Measurements from ENCODE around the gene C20orf141.

DNA sequence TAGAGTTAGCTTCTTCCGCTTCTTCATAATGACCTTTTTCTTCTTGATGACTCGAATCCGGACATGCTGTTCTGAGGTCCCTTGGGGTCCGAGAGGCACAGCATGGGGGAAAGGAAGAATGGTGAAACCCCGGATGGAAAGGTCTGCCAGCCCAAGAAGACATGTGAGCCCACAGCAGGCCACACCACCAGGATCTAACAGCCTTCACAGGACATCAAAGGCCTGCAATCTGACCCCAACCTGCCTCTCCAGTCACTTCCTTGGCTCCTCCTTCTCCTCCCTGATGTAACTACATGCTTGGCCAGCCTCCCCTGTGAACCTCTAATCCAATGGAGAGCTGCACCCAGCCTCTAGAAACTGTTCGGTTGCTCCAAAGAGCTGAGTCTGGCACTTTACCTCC, 16.0 kb upstream of the C20orf141 start:
- TF ChIP-seq, protein P1, sequence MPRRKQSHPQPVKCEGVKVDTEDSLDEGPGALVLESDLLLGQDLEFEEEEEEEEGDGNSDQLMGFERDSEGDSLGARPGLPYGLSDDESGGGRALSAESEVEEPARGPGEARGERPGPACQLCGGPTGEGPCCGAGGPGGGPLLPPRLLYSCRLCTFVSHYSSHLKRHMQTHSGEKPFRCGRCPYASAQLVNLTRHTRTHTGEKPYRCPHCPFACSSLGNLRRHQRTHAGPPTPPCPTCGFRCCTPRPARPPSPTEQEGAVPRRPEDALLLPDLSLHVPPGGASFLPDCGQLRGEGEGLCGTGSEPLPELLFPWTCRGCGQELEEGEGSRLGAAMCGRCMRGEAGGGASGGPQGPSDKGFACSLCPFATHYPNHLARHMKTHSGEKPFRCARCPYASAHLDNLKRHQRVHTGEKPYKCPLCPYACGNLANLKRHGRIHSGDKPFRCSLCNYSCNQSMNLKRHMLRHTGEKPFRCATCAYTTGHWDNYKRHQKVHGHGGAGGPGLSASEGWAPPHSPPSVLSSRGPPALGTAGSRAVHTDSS (tag by site-specific recombination; IDR thresholded peaks at IDR 0.05) = no peak
- TF ChIP-seq, protein P2, sequence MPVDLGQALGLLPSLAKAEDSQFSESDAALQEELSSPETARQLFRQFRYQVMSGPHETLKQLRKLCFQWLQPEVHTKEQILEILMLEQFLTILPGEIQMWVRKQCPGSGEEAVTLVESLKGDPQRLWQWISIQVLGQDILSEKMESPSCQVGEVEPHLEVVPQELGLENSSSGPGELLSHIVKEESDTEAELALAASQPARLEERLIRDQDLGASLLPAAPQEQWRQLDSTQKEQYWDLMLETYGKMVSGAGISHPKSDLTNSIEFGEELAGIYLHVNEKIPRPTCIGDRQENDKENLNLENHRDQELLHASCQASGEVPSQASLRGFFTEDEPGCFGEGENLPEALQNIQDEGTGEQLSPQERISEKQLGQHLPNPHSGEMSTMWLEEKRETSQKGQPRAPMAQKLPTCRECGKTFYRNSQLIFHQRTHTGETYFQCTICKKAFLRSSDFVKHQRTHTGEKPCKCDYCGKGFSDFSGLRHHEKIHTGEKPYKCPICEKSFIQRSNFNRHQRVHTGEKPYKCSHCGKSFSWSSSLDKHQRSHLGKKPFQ (tag by site-specific recombination; IDR thresholded peaks at IDR 0.05) = no peak
- TF ChIP-seq ZBTB21 (tag by site-specific recombination; IDR thresholded peaks at IDR 0.05) (no peak), ZNF76 (tag by site-specific recombination; IDR thresholded peaks at IDR 0.05; ENCODE audit: borderline replicate concordance, low read depth) (no peak)
- TF ChIP-seq, protein P3, sequence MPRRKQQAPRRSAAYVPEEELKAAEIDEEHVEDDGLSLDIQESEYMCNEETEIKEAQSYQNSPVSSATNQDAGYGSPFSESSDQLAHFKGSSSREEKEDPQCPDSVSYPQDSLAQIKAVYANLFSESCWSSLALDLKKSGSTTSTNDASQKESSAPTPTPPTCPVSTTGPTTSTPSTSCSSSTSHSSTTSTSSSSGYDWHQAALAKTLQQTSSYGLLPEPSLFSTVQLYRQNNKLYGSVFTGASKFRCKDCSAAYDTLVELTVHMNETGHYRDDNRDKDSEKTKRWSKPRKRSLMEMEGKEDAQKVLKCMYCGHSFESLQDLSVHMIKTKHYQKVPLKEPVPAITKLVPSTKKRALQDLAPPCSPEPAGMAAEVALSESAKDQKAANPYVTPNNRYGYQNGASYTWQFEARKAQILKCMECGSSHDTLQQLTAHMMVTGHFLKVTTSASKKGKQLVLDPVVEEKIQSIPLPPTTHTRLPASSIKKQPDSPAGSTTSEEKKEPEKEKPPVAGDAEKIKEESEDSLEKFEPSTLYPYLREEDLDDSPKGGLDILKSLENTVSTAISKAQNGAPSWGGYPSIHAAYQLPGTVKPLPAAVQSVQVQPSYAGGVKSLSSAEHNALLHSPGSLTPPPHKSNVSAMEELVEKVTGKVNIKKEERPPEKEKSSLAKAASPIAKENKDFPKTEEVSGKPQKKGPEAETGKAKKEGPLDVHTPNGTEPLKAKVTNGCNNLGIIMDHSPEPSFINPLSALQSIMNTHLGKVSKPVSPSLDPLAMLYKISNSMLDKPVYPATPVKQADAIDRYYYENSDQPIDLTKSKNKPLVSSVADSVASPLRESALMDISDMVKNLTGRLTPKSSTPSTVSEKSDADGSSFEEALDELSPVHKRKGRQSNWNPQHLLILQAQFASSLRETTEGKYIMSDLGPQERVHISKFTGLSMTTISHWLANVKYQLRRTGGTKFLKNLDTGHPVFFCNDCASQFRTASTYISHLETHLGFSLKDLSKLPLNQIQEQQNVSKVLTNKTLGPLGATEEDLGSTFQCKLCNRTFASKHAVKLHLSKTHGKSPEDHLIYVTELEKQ (tag by site-specific recombination; IDR thresholded peaks at IDR 0.05; ENCODE audit: borderline replicate concordance) = no peak
- TF ChIP-seq, protein P4, sequence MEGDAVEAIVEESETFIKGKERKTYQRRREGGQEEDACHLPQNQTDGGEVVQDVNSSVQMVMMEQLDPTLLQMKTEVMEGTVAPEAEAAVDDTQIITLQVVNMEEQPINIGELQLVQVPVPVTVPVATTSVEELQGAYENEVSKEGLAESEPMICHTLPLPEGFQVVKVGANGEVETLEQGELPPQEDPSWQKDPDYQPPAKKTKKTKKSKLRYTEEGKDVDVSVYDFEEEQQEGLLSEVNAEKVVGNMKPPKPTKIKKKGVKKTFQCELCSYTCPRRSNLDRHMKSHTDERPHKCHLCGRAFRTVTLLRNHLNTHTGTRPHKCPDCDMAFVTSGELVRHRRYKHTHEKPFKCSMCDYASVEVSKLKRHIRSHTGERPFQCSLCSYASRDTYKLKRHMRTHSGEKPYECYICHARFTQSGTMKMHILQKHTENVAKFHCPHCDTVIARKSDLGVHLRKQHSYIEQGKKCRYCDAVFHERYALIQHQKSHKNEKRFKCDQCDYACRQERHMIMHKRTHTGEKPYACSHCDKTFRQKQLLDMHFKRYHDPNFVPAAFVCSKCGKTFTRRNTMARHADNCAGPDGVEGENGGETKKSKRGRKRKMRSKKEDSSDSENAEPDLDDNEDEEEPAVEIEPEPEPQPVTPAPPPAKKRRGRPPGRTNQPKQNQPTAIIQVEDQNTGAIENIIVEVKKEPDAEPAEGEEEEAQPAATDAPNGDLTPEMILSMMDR (tag by site-specific recombination; IDR thresholded peaks at IDR 0.05) = no peak
